ENCODE results near the gene MUC12.
"Not testable (repeated sequence)": the region's sequence is repeated elsewhere in the genome, so short reads cannot be mapped to it uniquely, and the experiment has no call there.

GRCh38 chr7:101000025-101000424, 30.7 kb downstream of the MUC12 start:
- not testable (repeated sequence) for TF ChIP-seq CTCF (IDR thresholded peaks at IDR 0.05; ENCODE audit: poor library complexity); EZH2 (IDR thresholded peaks at IDR 0.05; ENCODE audit: borderline replicate concordance); EZH2phosphoT487 (IDR thresholded peaks at IDR 0.05; ENCODE audit: low read depth, severe bottlenecking, unreplicated experiment)
